Measurements from ENCODE around the gene WSB1.

WSB1 gene

GRCh38 chr17:27341041-27341471, 47.1 kb downstream of the WSB1 start:
- no peak for DNase-seq (ENCODE audit: low read depth, low spot score)
- Histone ChIP-seq H3K27ac (peak overlapping the region; percentile 82), H3K36me3 (ENCODE audit: insufficient read depth, low read length) (no peaks in the 10 kb centered on the region), H3K9me3 (ENCODE audit: low read depth, low read length) (no peaks in the 10 kb centered on the region), H3K9ac (ENCODE audit: insufficient read length) (no peak overlapping the region), H3K4me3 (no peak overlapping the region)
- TF ChIP-seq FOXP2 (optimal IDR thresholded peaks at IDR 0.05; ENCODE audit: control extremely low read depth, extremely low read length, insufficient read depth) = no peak
- TF ChIP-seq POLR2AphosphoS5 (IDR thresholded peaks at IDR 0.05; ENCODE audit: borderline replicate concordance, low read depth, low read length) = no peak
- TF ChIP-seq EZH2 (IDR thresholded peaks at IDR 0.05) = no peak

GRCh38 chr17:27342059-27342458, 48.1 kb downstream of the WSB1 start:
- Histone ChIP-seq H3K4me3 (no peak overlapping the region), H3K27ac (0 out of 2 replicates have a peak overlapping the region, but pooled peaks have one; percentile 9), H3K36me3 (ENCODE audit: insufficient read depth, low read length) (no peaks in the 10 kb centered on the region), H3K9me3 (ENCODE audit: low read depth, low read length) (no peaks in the 10 kb centered on the region), H3K9ac (ENCODE audit: insufficient read length) (no peak overlapping the region)
- no peak for DNase-seq (ENCODE audit: low read depth, low spot score)
- TF ChIP-seq POLR2AphosphoS5 (IDR thresholded peaks at IDR 0.05; ENCODE audit: borderline replicate concordance, low read depth, low read length) (no peak), EZH2 (IDR thresholded peaks at IDR 0.05) (no peak), FOXP2 (optimal IDR thresholded peaks at IDR 0.05; ENCODE audit: control extremely low read depth, extremely low read length, insufficient read depth) (no peak)

GRCh38 chr17:27343294-27343693, 49.4 kb downstream of the WSB1 start:
- Histone ChIP-seq H3K9me3 (ENCODE audit: low read depth, low read length) (no peaks in the 10 kb centered on the region), H3K9ac (ENCODE audit: insufficient read length) (no peak overlapping the region), H3K27ac (peak overlapping the region; percentile 77; the same call in 1 of the 2 replicates), H3K4me3 (no peak overlapping the region), H3K36me3 (ENCODE audit: insufficient read depth, low read length) (no peaks in the 10 kb centered on the region)
- no peak for TF ChIP-seq POLR2AphosphoS5 (IDR thresholded peaks at IDR 0.05; ENCODE audit: borderline replicate concordance, low read depth, low read length)
- TF ChIP-seq EZH2 (IDR thresholded peaks at IDR 0.05) = no peak
- TF ChIP-seq FOXP2 (optimal IDR thresholded peaks at IDR 0.05; ENCODE audit: control extremely low read depth, extremely low read length, insufficient read depth) = no peak
- DNase-seq (ENCODE audit: low read depth, low spot score) = no peak

GRCh38 chr17:27343977-27344607, 50.2 kb downstream of the WSB1 start:
- no peak for DNase-seq (ENCODE audit: low read depth, low spot score)
- H3K36me3 ChIP-seq (ENCODE audit: insufficient read depth, low read length) = no peaks in the 10 kb centered on the region
- peak overlapping the region; percentile 77 for H3K27ac ChIP-seq
- H3K9me3 ChIP-seq (ENCODE audit: low read depth, low read length) = no peaks in the 10 kb centered on the region
- TF ChIP-seq POLR2AphosphoS5 (IDR thresholded peaks at IDR 0.05; ENCODE audit: borderline replicate concordance, low read depth, low read length) (no peak), FOXP2 (optimal IDR thresholded peaks at IDR 0.05; ENCODE audit: control extremely low read depth, extremely low read length, insufficient read depth) (no peak), EZH2 (IDR thresholded peaks at IDR 0.05) (no peak)
- H3K4me3 ChIP-seq = no peak overlapping the region
- no peak overlapping the region for H3K9ac ChIP-seq (ENCODE audit: insufficient read length)

- H3K4me3 ChIP-seq = no peak overlapping the region
- TF ChIP-seq EZH2 (IDR thresholded peaks at IDR 0.05) (no peak), FOXP2 (optimal IDR thresholded peaks at IDR 0.05; ENCODE audit: control extremely low read depth, extremely low read length, insufficient read depth) (no peak), POLR2AphosphoS5 (IDR thresholded peaks at IDR 0.05; ENCODE audit: borderline replicate concordance, low read depth, low read length) (no peak)
- H3K27ac ChIP-seq = peak overlapping the region; percentile 77
- no peak overlapping the region for H3K9ac ChIP-seq (ENCODE audit: insufficient read length)
- DNase-seq (ENCODE audit: low read depth, low spot score) = no peak
- no peaks in the 10 kb centered on the region for H3K36me3 ChIP-seq (ENCODE audit: insufficient read depth, low read length)
- H3K9me3 ChIP-seq (ENCODE audit: low read depth, low read length) = no peaks in the 10 kb centered on the region
These were observed 51.4 kb downstream of the WSB1 start for GRCh38 chr17:27345141-27345904.

GRCh38 chr17:27346228-27346899, 52.5 kb downstream of the WSB1 start:
- no peak overlapping the region for H3K27ac ChIP-seq
- DNase-seq (ENCODE audit: low read depth, low spot score) = no peak
- no peak for TF ChIP-seq POLR2AphosphoS5 (IDR thresholded peaks at IDR 0.05; ENCODE audit: borderline replicate concordance, low read depth, low read length)
- no peak for TF ChIP-seq EZH2 (IDR thresholded peaks at IDR 0.05)
- TF ChIP-seq FOXP2 (optimal IDR thresholded peaks at IDR 0.05; ENCODE audit: control extremely low read depth, extremely low read length, insufficient read depth) = no peak
- H3K36me3 ChIP-seq (ENCODE audit: insufficient read depth, low read length) = no peaks in the 10 kb centered on the region
- no peaks in the 10 kb centered on the region for H3K9me3 ChIP-seq (ENCODE audit: low read depth, low read length)
- H3K4me3 ChIP-seq = no peak overlapping the region
- H3K9ac ChIP-seq (ENCODE audit: insufficient read length) = no peak overlapping the region

GRCh38 chr17:27348196-27348595, 54.3 kb downstream of the WSB1 start:
- Histone ChIP-seq H3K4me3 (no peak overlapping the region), H3K27ac (peak overlapping the region; percentile 63; the same call in 1 of the 2 replicates), H3K9ac (ENCODE audit: insufficient read length) (no peak overlapping the region), H3K36me3 (ENCODE audit: insufficient read depth, low read length) (no peaks in the 10 kb centered on the region), H3K9me3 (ENCODE audit: low read depth, low read length) (0 out of 2 replicates have a peak, but pooled peaks cover 3% of the 10 kb centered on the region)
- no peak for DNase-seq (ENCODE audit: low read depth, low spot score)
- TF ChIP-seq EZH2 (IDR thresholded peaks at IDR 0.05) = no peak
- TF ChIP-seq FOXP2 (optimal IDR thresholded peaks at IDR 0.05; ENCODE audit: control extremely low read depth, extremely low read length, insufficient read depth) = no peak
- no peak for TF ChIP-seq POLR2AphosphoS5 (IDR thresholded peaks at IDR 0.05; ENCODE audit: borderline replicate concordance, low read depth, low read length)

- Histone ChIP-seq H3K27ac (no peak overlapping the region), H3K9me3 (ENCODE audit: low read depth, low read length) (0 out of 2 replicates have a peak, but pooled peaks cover 3% of the 10 kb centered on the region), H3K36me3 (ENCODE audit: insufficient read depth, low read length) (no peaks in the 10 kb centered on the region), H3K4me3 (no peak overlapping the region), H3K9ac (ENCODE audit: insufficient read length) (no peak overlapping the region)
- no peak for TF ChIP-seq POLR2AphosphoS5 (IDR thresholded peaks at IDR 0.05; ENCODE audit: borderline replicate concordance, low read depth, low read length)
- TF ChIP-seq EZH2 (IDR thresholded peaks at IDR 0.05) = no peak
- TF ChIP-seq FOXP2 (optimal IDR thresholded peaks at IDR 0.05; ENCODE audit: control extremely low read depth, extremely low read length, insufficient read depth) = no peak
- no peak for DNase-seq (ENCODE audit: low read depth, low spot score)
These were observed 55.7 kb downstream of the WSB1 start for GRCh38 chr17:27349540-27350021.

All from SK-N-MC (cell line).